ENCODE measurements around the gene LMO2. TPM values are rescaled to one million over a fixed set of nuclear protein-coding genes. Genes with fewer than 3 reads are reported as not detected.
"Not testable (repeated sequence)": the region's sequence is repeated elsewhere in the genome, so short reads cannot be mapped to it uniquely, and the experiment has no call there.

Gene LMO2
- total RNA-seq, 1 experiment from 2014 or later = 0.64 TPM

- no peak overlapping the region for H3K4me3 ChIP-seq (ENCODE audit: low read depth in 2 of 2, low read length in 2 of 2)
- H3K4me1 ChIP-seq (ENCODE audit: control insufficient read depth, insufficient read depth, low read length) = no peaks in the 10 kb centered on the region
- ATAC-seq (no peak), DNase-seq (ENCODE audit: low read depth, low spot score) (no peak)
- no peak overlapping the region for H3K27ac ChIP-seq (ENCODE audit: low read length)
- peaks cover 12% of the 10 kb centered on the region for H3K27me3 ChIP-seq (ENCODE audit: control insufficient read depth, insufficient read depth, low read length)
- ChIA-PET CTCF (no interaction called here), POLR2A (no interaction called here)
- TF ChIP-seq REST (IDR thresholded peaks at IDR 0.05; ENCODE audit: insufficient read depth in 1 of 2, low read depth in 2 of 2, low read length in 1 of 2) (no peak), POLR2AphosphoS5 (IDR thresholded peaks at IDR 0.05; ENCODE audit: low read depth, low read length) (no peak), SIN3A (IDR thresholded peaks at IDR 0.05; ENCODE audit: borderline replicate concordance, insufficient read depth, low read depth, low read length) (no peak), TCF7L2 (IDR thresholded peaks at IDR 0.05; ENCODE audit: low read depth, low read length) (no peak), CTCF (IDR thresholded peaks at IDR 0.05) (no peak)
- in situ Hi-C loops (cut with HindIII; ENCODE audit: low pct_unique_long_range_greater_than_20kb, low sequenced_read_pairs) (no loop called here), intact Hi-C loops (cut with micrococcal nuclease; ENCODE audit: unreplicated experiment) (no loop called here)
- H3K36me3 ChIP-seq (ENCODE audit: control insufficient read depth, insufficient read depth, low read length) = no peaks in the 10 kb centered on the region
- BruUV-seq (replicated peaks) = no TSS peak
- no peaks in the 10 kb centered on the region for H3K9me3 ChIP-seq (ENCODE audit: control insufficient read depth, insufficient read depth, low read depth, low read length)
Observed at GRCh38 chr11:33920838-33921613, 29.1 kb upstream of the LMO2 start.

GRCh38 chr11:33919645-33920044, 27.8 kb upstream of the LMO2 start:
- intact Hi-C loops (cut with micrococcal nuclease; ENCODE audit: unreplicated experiment) (no loop called here), in situ Hi-C loops (cut with HindIII; ENCODE audit: low pct_unique_long_range_greater_than_20kb, low sequenced_read_pairs) (no loop called here)
- H3K27ac ChIP-seq (ENCODE audit: low read length) = no peak overlapping the region
- DNase-seq (ENCODE audit: low read depth, low spot score) (no peak), ATAC-seq (no peak)
- H3K27me3 ChIP-seq (ENCODE audit: control insufficient read depth, insufficient read depth, low read length) = peaks cover 12% of the 10 kb centered on the region
- no TSS peak for BruUV-seq (replicated peaks)
- ChIA-PET CTCF (no interaction called here), POLR2A (interaction anchor here (0.6 kb wide), 1 partner anchor 9 kb away, joined by 4 read pairs; no protein-coding TSS in a partner anchor)
- no peak for TF ChIP-seq POLR2AphosphoS5 (IDR thresholded peaks at IDR 0.05; ENCODE audit: low read depth, low read length)
- TF ChIP-seq SIN3A (IDR thresholded peaks at IDR 0.05; ENCODE audit: borderline replicate concordance, insufficient read depth, low read depth, low read length) = no peak
- TF ChIP-seq CTCF (IDR thresholded peaks at IDR 0.05) = no peak
- no peak for TF ChIP-seq REST (IDR thresholded peaks at IDR 0.05; ENCODE audit: insufficient read depth in 1 of 2, low read depth in 2 of 2, low read length in 1 of 2)
- TF ChIP-seq TCF7L2 (IDR thresholded peaks at IDR 0.05; ENCODE audit: low read depth, low read length) = no peak
- no peaks in the 10 kb centered on the region for H3K4me1 ChIP-seq (ENCODE audit: control insufficient read depth, insufficient read depth, low read length)
- H3K4me3 ChIP-seq (ENCODE audit: low read depth in 2 of 2, low read length in 2 of 2) = no peak overlapping the region
- no peaks in the 10 kb centered on the region for H3K36me3 ChIP-seq (ENCODE audit: control insufficient read depth, insufficient read depth, low read length)
- no peaks in the 10 kb centered on the region for H3K9me3 ChIP-seq (ENCODE audit: control insufficient read depth, insufficient read depth, low read depth, low read length)

GRCh38 chr11:33917402-33917801, 25.5 kb upstream of the LMO2 start:
- in situ Hi-C loops (cut with HindIII; ENCODE audit: low pct_unique_long_range_greater_than_20kb, low sequenced_read_pairs); CTCF ChIA-PET; ATAC-seq; BruUV-seq (replicated peaks); H3K27ac ChIP-seq (ENCODE audit: low read length); H3K27me3 ChIP-seq (ENCODE audit: control insufficient read depth, insufficient read depth, low read length); intact Hi-C loops (cut with micrococcal nuclease; ENCODE audit: unreplicated experiment); H3K9me3 ChIP-seq (ENCODE audit: control insufficient read depth, insufficient read depth, low read depth, low read length); H3K36me3 ChIP-seq (ENCODE audit: control insufficient read depth, insufficient read depth, low read length); DNase-seq (ENCODE audit: low read depth, low spot score); H3K4me1 ChIP-seq (ENCODE audit: control insufficient read depth, insufficient read depth, low read length); H3K4me3 ChIP-seq (ENCODE audit: low read depth in 2 of 2, low read length in 2 of 2); POLR2A ChIA-PET: not testable (repeated sequence)
